Measurements from ENCODE around the gene BCL3. TPM values are rescaled to one million over a fixed set of nuclear protein-coding genes. Genes with fewer than 3 reads are reported as not detected.

Gene BCL3, protein sequence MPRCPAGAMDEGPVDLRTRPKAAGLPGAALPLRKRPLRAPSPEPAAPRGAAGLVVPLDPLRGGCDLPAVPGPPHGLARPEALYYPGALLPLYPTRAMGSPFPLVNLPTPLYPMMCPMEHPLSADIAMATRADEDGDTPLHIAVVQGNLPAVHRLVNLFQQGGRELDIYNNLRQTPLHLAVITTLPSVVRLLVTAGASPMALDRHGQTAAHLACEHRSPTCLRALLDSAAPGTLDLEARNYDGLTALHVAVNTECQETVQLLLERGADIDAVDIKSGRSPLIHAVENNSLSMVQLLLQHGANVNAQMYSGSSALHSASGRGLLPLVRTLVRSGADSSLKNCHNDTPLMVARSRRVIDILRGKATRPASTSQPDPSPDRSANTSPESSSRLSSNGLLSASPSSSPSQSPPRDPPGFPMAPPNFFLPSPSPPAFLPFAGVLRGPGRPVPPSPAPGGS
- total RNA-seq = 10 to 100 TPM in 1 of 4 donors, 1 to 10 TPM in 3; 7.2 to 15.7 (median 8.5) TPM

DNA sequence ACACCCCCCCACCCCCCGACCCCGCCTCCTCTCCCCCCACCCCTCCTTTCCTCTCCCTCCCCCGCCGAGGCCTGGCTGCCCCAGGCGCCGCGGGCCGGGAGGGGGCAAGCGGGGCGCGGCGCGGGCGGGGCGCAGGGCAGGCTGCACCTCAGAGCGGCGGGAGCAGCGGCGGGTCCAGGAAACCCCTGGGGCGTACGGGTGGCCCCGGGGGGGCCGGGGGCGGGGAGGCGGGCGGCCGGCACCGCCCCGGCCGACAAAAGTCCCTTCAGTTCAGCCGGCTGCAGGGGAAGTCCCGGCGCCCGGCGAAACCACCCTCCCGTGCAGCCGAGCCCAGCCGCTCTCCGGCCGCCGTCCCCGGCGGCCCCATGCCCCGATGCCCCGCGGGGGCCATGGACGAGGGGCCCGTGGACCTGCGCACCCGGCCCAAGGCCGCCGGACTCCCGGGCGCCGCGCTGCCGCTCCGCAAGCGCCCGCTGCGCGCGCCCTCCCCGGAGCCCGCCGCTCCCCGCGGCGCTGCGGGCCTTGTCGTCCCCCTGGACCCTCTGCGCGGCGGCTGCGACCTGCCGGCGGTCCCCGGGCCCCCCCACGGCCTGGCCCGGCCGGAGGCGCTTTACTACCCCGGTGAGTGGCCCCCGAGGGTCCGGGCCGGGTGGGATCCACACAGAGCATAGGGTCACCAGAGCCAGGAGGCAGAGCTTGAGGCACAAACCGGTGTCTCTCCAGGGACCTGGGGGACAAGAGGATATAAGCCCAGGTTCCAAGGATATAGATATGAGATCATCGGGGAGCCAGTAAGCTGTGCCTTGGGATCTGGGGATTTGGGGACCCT, at the start of gene BCL3:
BCL3 (plus strand) TSS at position 283 of the 829 bp plus-strand sequence; CDS start at position 366, 83 bp downstream.
- H3K27ac ChIP-seq = peak within 1 kb of the TSS; percentile 91 to 97 (median 95)
- in situ Hi-C loops (cut with MboI; ENCODE audit: low sequenced_read_pairs in 4 of 4) = no loop called here
- H3K4me1 ChIP-seq = peaks cover 44 to 64% of the 10 kb centered on the region in 2 donors
- no peaks in the 10 kb centered on the region for H3K27me3 ChIP-seq
- intact Hi-C loops (cut with DNase I; ENCODE audit: low total_unique reads) = loop anchor here (5.0 to 10.0 kb wide), 3 partner anchors 206 to 1019 kb away; partner anchors contain the start of genes CLPTM1, PPP1R37 and SIX5
- H3K9me3 ChIP-seq = no peaks in the 10 kb centered on the region
- DNase-seq (peak in 1 of 2 donors; percentile 59), ATAC-seq (peak; percentile 55 to 59)
- H3K4me3 ChIP-seq = peak within 1 kb of the TSS; percentile 61 to 87 (median 72)
- peak; percentile 41 to 48 for TF ChIP-seq POLR2A (IDR thresholded peaks at IDR 0.05)
- TF ChIP-seq, protein P1, sequence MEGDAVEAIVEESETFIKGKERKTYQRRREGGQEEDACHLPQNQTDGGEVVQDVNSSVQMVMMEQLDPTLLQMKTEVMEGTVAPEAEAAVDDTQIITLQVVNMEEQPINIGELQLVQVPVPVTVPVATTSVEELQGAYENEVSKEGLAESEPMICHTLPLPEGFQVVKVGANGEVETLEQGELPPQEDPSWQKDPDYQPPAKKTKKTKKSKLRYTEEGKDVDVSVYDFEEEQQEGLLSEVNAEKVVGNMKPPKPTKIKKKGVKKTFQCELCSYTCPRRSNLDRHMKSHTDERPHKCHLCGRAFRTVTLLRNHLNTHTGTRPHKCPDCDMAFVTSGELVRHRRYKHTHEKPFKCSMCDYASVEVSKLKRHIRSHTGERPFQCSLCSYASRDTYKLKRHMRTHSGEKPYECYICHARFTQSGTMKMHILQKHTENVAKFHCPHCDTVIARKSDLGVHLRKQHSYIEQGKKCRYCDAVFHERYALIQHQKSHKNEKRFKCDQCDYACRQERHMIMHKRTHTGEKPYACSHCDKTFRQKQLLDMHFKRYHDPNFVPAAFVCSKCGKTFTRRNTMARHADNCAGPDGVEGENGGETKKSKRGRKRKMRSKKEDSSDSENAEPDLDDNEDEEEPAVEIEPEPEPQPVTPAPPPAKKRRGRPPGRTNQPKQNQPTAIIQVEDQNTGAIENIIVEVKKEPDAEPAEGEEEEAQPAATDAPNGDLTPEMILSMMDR (IDR thresholded peaks at IDR 0.05 in 4 of 5, conservative IDR thresholded peaks at IDR 0.05 in 1 of 5) = no peak
- H3K36me3 ChIP-seq = peaks cover 0 to 16% of the 10 kb centered on the region in 2 donors

DNA sequence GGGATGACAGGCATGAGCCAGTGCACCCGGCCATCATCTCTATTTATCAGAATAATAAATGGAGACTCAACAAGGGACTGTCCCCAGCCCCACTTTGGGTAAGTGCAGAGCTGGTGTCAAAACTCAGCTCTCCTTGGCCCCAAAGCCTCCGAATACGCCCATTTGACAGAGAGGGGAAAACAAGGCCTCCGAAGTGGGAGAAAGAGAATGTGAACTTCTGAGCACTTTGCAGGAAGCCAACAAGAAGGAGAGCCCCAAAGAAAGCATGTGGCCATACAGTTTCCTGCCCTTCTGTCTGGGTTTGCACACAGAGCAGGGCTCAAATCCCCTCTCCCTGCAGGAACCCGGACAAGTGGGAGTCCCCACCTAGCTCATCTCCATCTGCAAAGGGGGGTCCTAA, 48.0 kb upstream of the BCL3 start:
- DNase-seq = no peak
- Histone ChIP-seq H3K9me3 (no peaks in the 10 kb centered on the region), H3K4me3 (no peak overlapping the region), H3K36me3 (no peaks in the 10 kb centered on the region), H3K27me3 (no peaks in the 10 kb centered on the region), H3K27ac (no peak overlapping the region), H3K4me1 (no peaks in the 10 kb centered on the region)
- in situ Hi-C loops (cut with MboI; ENCODE audit: low sequenced_read_pairs in 4 of 4) = no loop called here
- intact Hi-C loops (cut with DNase I; ENCODE audit: low total_unique reads) = no loop called here
- TF ChIP-seq POLR2A (IDR thresholded peaks at IDR 0.05) = no peak
- TF ChIP-seq, protein P1 (IDR thresholded peaks at IDR 0.05 in 4 of 5, conservative IDR thresholded peaks at IDR 0.05 in 1 of 5) = no peak
- no peak for ATAC-seq

DNA sequence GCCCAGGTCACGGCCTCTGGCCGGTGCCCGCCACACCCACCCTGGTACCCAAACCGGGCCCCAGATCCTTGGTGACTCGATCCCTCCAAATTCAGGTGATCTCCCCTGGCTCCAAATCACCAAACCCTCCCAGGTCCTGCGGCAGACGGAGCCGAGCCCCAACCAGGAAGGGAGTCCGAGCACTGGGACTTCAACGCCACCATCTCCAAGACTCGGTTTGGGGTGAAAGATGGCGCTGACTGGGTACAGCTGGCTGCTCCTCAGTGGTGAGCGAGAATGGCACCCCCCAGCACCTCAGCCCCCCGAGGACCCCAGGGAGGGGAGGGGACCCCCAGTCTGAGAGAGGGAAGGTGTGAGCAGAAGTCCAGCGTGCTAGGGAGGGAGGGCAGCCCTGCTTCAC, 47.3 kb upstream of the BCL3 start:
- no peaks in the 10 kb centered on the region for H3K9me3 ChIP-seq
- intact Hi-C loops (cut with DNase I; ENCODE audit: low total_unique reads) (no loop called here), in situ Hi-C loops (cut with MboI; ENCODE audit: low sequenced_read_pairs in 4 of 4) (no loop called here)
- DNase-seq (no peak), ATAC-seq (no peak)
- H3K4me3 ChIP-seq = no peak overlapping the region
- TF ChIP-seq, protein P1 (IDR thresholded peaks at IDR 0.05 in 4 of 5, conservative IDR thresholded peaks at IDR 0.05 in 1 of 5) = no peak
- no peak for TF ChIP-seq POLR2A (IDR thresholded peaks at IDR 0.05)
- no peak overlapping the region for H3K27ac ChIP-seq
- no peaks in the 10 kb centered on the region for H3K27me3 ChIP-seq
- H3K4me1 ChIP-seq = no peaks in the 10 kb centered on the region
- H3K36me3 ChIP-seq = no peaks in the 10 kb centered on the region

DNA sequence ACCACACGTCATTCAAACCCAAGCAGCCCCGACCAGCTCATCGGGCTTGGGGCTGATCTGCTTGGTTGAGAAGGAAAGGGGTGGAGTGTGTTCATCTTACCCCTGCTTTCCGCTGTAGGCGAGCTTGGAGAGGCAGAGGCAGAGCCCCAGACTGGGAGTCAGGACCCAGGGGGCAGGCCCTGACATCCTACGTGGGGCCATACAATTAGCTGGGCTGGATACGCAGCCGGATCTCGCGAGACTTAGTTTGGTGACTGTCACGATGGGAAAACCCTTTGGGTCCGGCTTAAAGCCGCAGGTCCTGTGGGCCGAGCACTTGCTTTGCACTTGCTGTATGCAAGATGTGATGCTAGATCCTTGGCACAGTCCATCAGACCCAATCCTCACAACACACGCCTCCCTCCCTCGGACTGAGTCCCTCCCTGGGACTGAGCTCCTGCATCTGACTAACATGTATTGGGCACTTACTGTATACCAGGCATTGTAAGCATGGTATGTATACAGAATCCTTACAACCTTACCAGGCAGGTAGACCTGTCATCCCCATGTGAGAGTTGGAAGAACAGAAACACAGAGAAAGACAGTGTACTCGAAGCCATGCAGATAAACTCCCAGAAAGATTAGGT, 45.8 kb upstream of the BCL3 start:
- H3K4me1 ChIP-seq = no peaks in the 10 kb centered on the region
- in situ Hi-C loops (cut with MboI; ENCODE audit: low sequenced_read_pairs in 4 of 4) = no loop called here
- H3K36me3 ChIP-seq = no peaks in the 10 kb centered on the region

More for the DNA sequence above, 45.8 kb upstream of the BCL3 start:
- no peaks in the 10 kb centered on the region for H3K9me3 ChIP-seq
- no peaks in the 10 kb centered on the region for H3K27me3 ChIP-seq
- intact Hi-C loops (cut with DNase I; ENCODE audit: low total_unique reads) = no loop called here
- no peak for DNase-seq
- H3K27ac ChIP-seq = no peak overlapping the region
- no peak for ATAC-seq
- H3K4me3 ChIP-seq = no peak overlapping the region
- no peak for TF ChIP-seq POLR2A (IDR thresholded peaks at IDR 0.05)
